ENCODE data around the gene VGLL3. TPM values are rescaled to one million over a fixed set of nuclear protein-coding genes. Genes with fewer than 3 reads are reported as not detected.

Gene VGLL3, protein sequence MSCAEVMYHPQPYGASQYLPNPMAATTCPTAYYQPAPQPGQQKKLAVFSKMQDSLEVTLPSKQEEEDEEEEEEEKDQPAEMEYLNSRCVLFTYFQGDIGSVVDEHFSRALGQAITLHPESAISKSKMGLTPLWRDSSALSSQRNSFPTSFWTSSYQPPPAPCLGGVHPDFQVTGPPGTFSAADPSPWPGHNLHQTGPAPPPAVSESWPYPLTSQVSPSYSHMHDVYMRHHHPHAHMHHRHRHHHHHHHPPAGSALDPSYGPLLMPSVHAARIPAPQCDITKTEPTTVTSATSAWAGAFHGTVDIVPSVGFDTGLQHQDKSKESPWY
- total RNA-seq (not detected in 2 replicates), polyA plus RNA-seq (not detected in 2 replicates), polyA minus RNA-seq (not detected in 2 replicates)
- 0.49 TPM for total RNA-seq (2013)

- Histone ChIP-seq H3K4me2 (replicated peaks; ENCODE audit: low read depth, low read length, poor library complexity, severe bottlenecking) (peak within 1 kb of the TSS; percentile 60), H4K20me1 (ENCODE audit: control insufficient read depth, insufficient read depth, low read length, poor library complexity, severe bottlenecking) (no peaks in the 10 kb centered on the region), H2AFZ (ENCODE audit: insufficient read depth, low read depth, low read length, poor library complexity, severe bottlenecking) (peak within 1 kb of the TSS; percentile 42), H3K27ac (ENCODE audit: low read length in 2 of 2) (no peak within 1 kb of the TSS), H3K27me3 (replicated peaks in 1 of 4; ENCODE audit: control extremely low read depth in 1 of 4, control insufficient read depth in 3 of 4, insufficient read depth in 4 of 4, low read length in 3 of 4) (peaks cover 0 to 16% (median 4%) of the 10 kb centered on the region in 4 experiments), H3K4me3 (ENCODE audit: control extremely low read depth in 1 of 5, extremely low read depth in 1 of 5, insufficient read depth in 1 of 5, low read depth in 2 of 5, low read length in 4 of 5) (no peak within 1 kb of the TSS), H3K79me2 (ENCODE audit: control insufficient read depth, insufficient read depth, low read length) (no peaks in the 10 kb centered on the region), H3K4me1 (ENCODE audit: control insufficient read depth in 2 of 2, insufficient read depth in 2 of 2, low read length in 2 of 2) (peaks cover 3 to 5% of the 10 kb centered on the region in 2 donors), H3K36me3 (replicated peaks in 1 of 2; ENCODE audit: control extremely low read depth in 1 of 2, control insufficient read depth in 1 of 2, extremely low read depth in 1 of 2, insufficient read depth in 2 of 2, low read length in 1 of 2) (no peaks in the 10 kb centered on the region), H3K9ac (ENCODE audit: low read length) (no peak within 1 kb of the TSS), H3K9me3 (ENCODE audit: control extremely low read depth in 1 of 3, control insufficient read depth in 2 of 3, insufficient read depth in 1 of 3, low read length in 2 of 3) (no peaks in the 10 kb centered on the region)
- H3K4me1 Mint-ChIP-seq, result peaks cover 12% of the 10 kb centered on the region
- peaks cover 38% of the 10 kb centered on the region for H3K27me3 Mint-ChIP-seq
- H3K9me3 Mint-ChIP-seq (ENCODE audit: insufficient read depth), result no peaks in the 10 kb centered on the region
- TF ChIP-seq, protein P1, sequence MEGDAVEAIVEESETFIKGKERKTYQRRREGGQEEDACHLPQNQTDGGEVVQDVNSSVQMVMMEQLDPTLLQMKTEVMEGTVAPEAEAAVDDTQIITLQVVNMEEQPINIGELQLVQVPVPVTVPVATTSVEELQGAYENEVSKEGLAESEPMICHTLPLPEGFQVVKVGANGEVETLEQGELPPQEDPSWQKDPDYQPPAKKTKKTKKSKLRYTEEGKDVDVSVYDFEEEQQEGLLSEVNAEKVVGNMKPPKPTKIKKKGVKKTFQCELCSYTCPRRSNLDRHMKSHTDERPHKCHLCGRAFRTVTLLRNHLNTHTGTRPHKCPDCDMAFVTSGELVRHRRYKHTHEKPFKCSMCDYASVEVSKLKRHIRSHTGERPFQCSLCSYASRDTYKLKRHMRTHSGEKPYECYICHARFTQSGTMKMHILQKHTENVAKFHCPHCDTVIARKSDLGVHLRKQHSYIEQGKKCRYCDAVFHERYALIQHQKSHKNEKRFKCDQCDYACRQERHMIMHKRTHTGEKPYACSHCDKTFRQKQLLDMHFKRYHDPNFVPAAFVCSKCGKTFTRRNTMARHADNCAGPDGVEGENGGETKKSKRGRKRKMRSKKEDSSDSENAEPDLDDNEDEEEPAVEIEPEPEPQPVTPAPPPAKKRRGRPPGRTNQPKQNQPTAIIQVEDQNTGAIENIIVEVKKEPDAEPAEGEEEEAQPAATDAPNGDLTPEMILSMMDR (IDR thresholded peaks at IDR 0.05), result no peak
- TF ChIP-seq EZH2 (IDR thresholded peaks at IDR 0.05; ENCODE audit: borderline replicate concordance, insufficient read depth, low read depth, low read length, poor library complexity, severe bottlenecking), result no peak
- ChIA-PET CTCF (no interaction called here), POLR2A (no interaction called here)
- DNase-seq (no peak), ATAC-seq (ENCODE audit: low read depth) (no peak)
- WGBS (ENCODE audit: insufficient coverage), result 3% methylated on average over 73 of the region's 77 CpGs
- intact Hi-C loops (cut with micrococcal nuclease), result no loop called here
- no peak within 1 kb of the TSS for H3K27ac Mint-ChIP-seq
- peak within 1 kb of the TSS; percentile 32 for H3K4me3 Mint-ChIP-seq
These were observed at the start of gene VGLL3 for GRCh38 chr3:86990734-86991481. Gene VGLL3 (minus strand): TSS chr3:86991149. CDS start chr3:86990743, 406 bp downstream.

- Histone ChIP-seq H3K4me1 (ENCODE audit: control insufficient read depth in 2 of 2, insufficient read depth in 2 of 2, low read length in 2 of 2) (no peaks in the 10 kb centered on the region), H4K20me1 (ENCODE audit: control insufficient read depth, insufficient read depth, low read length, poor library complexity, severe bottlenecking) (no peaks in the 10 kb centered on the region), H3K4me3 (ENCODE audit: control extremely low read depth in 1 of 5, extremely low read depth in 1 of 5, insufficient read depth in 1 of 5, low read depth in 2 of 5, low read length in 4 of 5) (no peak overlapping the region), H3K9ac (ENCODE audit: low read length) (no peak overlapping the region), H3K79me2 (ENCODE audit: control insufficient read depth, insufficient read depth, low read length) (no peaks in the 10 kb centered on the region), H3K9me3 (ENCODE audit: control extremely low read depth in 1 of 3, control insufficient read depth in 2 of 3, insufficient read depth in 1 of 3, low read length in 2 of 3) (no peaks in the 10 kb centered on the region), H3K4me2 (replicated peaks; ENCODE audit: low read depth, low read length, poor library complexity, severe bottlenecking) (no peak overlapping the region), H3K27me3 (replicated peaks in 1 of 4; ENCODE audit: control extremely low read depth in 1 of 4, control insufficient read depth in 3 of 4, insufficient read depth in 4 of 4, low read length in 3 of 4) (no peaks in the 10 kb centered on the region), H3K36me3 (replicated peaks in 1 of 2; ENCODE audit: control extremely low read depth in 1 of 2, control insufficient read depth in 1 of 2, extremely low read depth in 1 of 2, insufficient read depth in 2 of 2, low read length in 1 of 2) (no peaks in the 10 kb centered on the region), H3K27ac (ENCODE audit: low read length in 2 of 2) (no peak overlapping the region), H2AFZ (ENCODE audit: insufficient read depth, low read depth, low read length, poor library complexity, severe bottlenecking) (no peak overlapping the region)
- CTCF ChIA-PET, result no interaction called here
- Mint-ChIP-seq H3K4me1 (no peaks in the 10 kb centered on the region), H3K27me3 (no peaks in the 10 kb centered on the region), H3K27ac (no peak overlapping the region), H3K4me3 (no peak overlapping the region), H3K9me3 (ENCODE audit: insufficient read depth) (no peaks in the 10 kb centered on the region)
- POLR2A ChIA-PET, result no interaction called here
- DNase-seq (no peak), ATAC-seq (ENCODE audit: low read depth) (no peak)
- intact Hi-C loops (cut with micrococcal nuclease), result no loop called here
- WGBS (ENCODE audit: insufficient coverage), result 81% methylated on average over 3 of the region's 3 CpGs
- TF ChIP-seq EZH2 (IDR thresholded peaks at IDR 0.05; ENCODE audit: borderline replicate concordance, insufficient read depth, low read depth, low read length, poor library complexity, severe bottlenecking), result no peak
- TF ChIP-seq, protein P1 (IDR thresholded peaks at IDR 0.05), result no peak
These were observed 46.7 kb upstream of the VGLL3 start for GRCh38 chr3:87037652-87038051.
